CD4-positive, alpha-beta T cell treated with Interleukin-6 for 4 hours (primary cell): ENCODE measurements around the gene GLB1L2.

Experiments used
- DNase-seq: peaks from one replicate; pipeline ENCODE4 v3.0.0-alpha.2; 2020; ENCODE audit warnings: mixed read lengths

GLB1L2 gene

GRCh38 chr11:134406264-134407185, 74.7 kb downstream of the GLB1L2 start:
- no peak for DNase-seq

- no peak for DNase-seq
Measured at GRCh38 chr11:134407321-134407828, 75.6 kb downstream of the GLB1L2 start.

DNA sequence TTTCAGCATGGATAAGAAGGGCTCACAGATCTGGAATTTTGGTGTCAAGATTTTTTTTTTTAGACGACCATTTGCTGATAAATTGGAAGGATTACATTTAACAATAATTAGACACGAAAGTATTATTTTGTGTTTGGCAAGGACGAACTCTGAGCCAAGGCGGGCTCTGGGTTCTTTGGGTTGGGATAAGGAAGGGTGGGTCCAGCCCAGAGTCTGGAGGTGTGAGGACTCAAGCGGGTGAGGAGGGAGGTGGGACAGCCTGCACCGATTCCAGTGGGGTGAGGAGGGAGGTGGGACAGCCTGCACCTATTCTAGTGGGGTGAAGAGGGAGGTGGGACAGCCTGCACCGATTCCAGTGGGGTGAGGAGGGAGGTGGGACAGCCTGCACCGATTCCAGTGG, 76.1 kb downstream of the GLB1L2 start:
- DNase-seq: no peak

- no peak for DNase-seq
Measured at GRCh38 chr11:134409552-134410429, 78.0 kb downstream of the GLB1L2 start.

DNA sequence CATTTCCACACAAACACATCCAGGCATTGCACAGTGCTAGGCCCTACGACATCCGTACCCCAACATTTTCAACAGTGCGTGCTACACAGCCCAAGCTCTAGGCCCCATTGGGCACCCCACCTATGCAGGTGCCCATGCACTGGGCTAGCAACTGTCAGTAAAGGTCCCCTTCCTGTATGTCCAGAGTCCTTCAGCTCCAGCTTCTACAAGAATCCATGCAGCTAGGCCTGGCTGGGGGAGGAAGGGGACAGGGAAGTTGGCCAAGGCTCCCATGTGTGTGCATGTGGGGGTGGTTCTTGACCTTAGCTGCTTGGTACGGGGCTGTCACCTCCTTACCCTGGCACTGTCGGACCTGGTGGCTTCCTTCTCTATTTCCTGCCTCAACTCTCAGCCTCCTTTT, 79.0 kb downstream of the GLB1L2 start:
- no peak for DNase-seq

DNA sequence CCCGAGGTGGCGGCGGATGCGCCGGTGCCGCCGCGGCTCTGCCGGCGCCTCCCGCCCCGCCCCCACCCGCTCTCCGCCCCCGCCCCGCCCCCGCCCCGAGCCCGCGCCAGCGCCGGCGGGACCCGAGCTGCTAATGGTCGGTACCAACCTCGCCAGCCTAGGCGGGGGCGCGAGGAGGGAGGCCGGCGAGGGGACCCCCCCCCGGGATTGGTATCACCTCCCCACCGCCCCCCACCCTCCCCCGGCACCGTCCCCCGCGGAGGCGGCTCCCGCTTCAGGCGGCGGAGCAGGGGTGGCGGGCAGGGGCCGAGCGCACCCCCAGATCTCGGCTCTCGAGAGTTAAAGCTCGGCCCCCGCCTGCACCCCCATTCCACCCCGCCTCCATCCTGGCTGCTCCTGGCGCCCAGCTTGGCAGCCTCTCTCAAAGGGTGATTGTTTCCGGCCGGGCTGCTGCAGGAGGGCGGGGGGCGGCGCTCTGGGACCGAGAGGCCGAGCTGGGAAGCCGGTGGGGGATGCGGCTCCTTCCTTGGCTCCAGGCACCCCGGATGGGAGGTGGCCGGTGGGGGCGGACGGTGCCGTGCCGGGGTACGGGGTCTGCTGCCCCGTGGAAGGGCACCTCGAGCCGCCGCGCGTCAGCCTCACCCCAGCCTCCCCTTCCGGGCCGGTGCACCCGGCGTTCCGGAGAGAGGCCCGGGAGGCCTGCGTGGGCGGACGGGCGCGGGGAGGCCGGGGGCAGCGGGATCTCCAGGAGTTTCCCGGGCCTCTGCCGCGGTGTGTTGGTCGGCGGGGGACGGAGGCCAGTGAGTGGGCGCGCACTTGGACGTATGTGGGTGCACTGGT, 80.6 kb downstream of the GLB1L2 start, which contains the start of gene B3GAT1:
Gene B3GAT1, minus strand, starts transcription at position 40 of the 840 bp plus-strand sequence. CDS start 24,583 bp downstream, outside the sequence.
- DNase-seq: peak; percentile 14

DNA sequence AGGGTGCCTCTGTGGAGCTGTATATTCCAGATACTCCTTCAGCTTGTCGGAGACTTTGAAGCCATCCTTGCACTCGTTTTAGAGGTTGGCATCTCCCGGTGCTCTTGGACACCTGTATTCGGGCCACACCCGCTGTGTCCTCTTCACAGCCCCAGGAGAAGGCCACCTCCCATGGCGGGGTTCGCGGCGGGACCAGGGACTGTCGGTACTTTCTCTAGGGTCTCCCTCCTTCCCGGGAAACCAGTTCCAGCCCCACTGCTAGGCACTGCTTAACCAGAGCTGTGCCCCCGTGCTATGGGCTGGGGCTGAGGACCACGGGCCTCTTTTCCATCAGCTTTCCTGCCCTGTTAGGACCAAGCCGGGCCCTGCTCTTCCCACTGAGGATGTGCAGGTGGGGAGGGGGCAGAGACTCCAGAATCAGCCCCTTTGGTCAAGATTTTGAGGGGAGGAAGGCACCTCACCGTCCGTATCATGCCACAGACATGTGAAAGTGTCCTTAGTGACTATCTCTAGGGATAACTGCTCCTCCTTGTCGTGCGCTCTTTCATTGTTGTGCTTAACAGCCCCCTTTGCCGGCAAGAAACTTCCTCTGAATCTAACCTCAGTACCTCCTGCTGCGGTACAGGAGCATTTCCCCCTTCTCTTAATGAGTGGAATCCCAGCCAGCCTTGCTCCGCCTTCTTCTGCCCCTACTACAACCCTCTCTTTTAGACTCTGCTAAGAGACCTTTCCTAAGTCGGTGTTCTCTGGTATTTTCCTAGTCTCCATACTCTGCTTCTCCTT, 81.4 kb downstream of the GLB1L2 start:
- DNase-seq: no peak

DNA sequence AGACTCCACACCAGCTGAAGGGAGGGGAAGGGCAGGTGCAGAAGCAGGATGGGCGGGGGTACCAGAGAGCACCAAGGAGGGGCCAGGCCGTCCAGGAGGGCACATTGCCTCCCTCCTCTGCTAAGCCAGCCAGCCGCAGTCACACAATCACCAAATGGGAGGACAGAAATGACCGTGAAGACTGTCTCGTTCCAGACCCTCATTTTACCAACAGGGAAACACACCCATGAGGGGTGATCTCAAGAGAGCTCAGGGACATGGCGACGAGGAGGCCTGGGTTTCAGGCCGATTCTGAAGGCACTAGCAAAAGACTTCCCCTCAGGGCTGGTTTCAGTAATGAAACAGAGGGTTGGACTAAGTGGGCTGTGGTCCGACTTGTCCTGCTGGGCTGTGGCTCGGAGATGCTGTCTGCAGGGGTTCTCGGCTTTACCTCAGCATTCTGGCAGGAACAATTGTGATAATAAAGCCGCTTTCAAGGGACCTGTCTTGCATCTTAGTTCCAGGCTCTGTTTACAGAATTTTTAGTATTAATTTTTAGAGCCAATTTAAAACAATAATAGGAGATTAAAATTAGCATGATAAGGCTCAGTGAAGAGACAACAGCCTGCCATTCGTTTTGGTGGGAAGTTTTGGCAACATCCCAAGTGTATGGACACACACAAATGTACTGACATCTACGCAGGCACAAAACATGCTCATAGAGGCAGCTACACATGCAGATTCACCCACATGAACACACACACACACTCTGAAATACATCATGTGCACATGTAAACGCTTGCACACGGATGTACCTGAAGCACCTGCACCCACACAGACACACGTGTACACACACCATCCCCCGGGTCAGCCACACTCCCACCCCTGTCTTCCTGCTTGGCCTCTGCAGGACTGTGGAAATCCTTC, 82.3 kb downstream of the GLB1L2 start:
- no peak for DNase-seq

DNA sequence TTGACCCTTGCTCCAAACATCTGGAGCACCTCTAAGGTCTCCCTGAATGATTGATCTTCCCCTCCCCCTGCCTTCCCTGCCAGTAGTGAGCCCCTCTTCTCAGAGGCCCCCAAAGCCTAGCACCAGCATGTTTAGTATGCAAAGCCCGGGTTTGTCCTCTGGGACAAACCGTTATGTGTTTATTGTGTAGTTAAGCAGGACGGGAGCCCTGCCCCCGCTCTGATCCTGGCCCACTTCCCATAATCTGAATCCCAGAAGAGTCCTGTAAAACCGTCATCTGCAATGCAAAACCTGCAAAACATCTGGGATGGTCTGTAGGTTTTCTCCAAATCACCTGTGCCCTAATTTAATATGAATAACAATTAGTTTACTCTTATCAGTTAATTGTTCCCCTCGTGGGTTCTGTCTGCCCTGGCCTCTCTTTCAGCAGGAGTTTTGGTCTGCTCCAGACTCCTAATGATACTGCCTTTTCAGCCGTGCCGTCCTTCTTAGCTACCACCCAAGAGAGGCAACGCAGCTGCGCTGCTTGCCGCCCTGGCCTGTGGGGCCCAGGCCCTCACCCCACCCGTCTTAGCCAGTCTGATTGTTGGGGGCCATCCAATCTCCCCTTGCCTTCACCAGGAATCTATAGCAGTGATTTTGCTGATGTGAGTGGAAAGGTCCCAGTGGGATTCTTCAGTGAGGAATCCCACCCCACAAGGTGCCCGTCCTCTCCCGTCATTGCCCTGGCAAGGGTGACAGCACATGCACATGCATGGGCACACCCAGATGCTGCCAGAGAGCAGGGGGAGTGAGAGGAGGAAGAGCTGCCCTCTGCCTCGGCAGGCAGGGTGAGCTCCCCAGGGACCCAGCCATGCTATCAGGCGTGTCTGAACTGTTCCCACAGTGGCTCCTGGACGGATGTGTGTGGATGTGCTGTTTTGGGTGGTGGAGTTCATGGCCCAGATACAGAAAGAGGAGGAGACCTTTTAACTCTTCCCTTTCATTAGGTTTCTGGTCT, 83.3 kb downstream of the GLB1L2 start:
- no peak for DNase-seq

- no peak for DNase-seq
Measured at GRCh38 chr11:134416726-134417125, 84.9 kb downstream of the GLB1L2 start.

DNA sequence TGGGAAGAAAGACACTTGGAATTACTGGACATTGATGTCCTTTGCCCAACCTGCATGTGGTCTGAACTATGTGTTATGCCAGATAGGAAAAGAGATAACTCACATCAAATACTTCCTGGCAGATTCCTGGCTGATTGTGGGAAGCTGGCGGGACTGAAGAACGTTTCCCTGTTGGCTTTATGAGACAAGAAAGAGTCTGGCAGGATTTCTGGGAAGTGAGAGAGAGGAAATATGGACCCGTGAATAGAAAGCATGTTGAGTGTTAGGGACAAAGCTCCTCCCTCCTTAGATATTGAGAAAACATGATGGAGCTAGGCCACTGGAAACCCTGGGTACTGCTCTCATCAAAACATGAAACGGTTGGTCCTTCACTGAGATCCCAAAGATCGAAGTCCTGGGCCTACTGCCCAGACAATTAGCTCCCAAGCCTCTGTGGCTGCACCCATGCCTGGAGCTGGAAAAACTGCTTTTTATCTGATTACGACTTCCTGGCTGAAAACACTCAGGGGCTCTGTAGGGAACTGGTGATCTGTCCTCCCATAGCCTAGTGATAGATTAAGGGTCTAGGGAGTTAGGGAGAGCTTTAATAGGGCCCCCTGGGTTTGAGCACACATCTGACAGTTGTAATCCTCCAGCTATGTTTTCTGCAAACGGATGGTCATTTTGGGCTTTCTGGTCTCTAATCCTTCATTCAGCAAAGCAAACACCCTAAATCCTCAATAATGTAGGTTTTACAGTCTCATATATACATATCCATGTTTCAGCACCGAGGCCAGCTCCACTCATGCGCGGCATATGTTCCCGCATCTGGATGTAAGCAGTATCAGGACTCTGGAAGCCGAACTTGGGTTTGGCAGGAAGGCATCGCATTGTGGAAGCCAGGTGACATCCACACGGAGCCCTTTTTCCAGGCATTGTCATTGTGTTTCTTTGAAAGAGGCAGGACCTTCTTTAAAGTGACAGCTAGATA, 86.4 kb downstream of the GLB1L2 start:
- no peak for DNase-seq

DNA sequence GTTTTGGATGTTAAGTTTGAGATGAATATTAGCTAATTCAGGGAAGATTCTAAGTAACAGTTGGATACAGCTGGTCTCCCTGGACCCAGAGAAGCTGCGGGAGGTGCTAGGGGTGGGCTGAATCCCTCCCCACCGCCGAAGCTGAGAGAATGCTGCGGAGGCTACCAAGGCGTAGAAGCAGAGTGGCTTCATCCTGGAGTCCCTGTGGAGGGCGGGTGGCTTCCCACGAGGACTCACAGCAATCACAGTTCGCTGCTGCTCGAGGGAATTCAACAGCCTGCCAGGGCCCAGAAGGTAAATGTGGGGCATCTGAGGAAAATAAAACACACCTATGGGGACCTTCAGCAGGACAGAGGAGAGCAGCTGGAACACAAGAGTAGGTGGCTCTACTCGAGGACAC, 91.3 kb downstream of the GLB1L2 start:
- no peak for DNase-seq

DNA sequence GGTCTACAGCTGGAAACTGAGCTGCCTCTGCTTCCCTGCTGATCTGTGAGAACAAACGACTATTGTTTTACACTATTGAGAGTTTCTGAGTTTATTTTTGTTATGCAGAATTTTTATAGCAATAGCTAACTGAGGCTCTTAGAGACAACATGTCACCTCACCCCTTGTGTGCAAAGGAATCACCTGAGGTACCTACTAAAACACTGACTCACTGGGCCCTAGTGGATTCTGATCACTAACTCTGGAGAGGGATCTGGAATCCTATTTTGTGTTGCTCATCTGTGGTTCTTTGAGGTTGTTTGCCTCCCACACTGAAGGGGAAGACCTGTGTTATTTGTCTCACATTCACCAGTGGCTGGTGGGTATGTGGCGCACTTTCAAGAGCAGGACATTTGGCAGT, 93.6 kb downstream of the GLB1L2 start:
- no peak for DNase-seq
